Keratinocyte (primary cell): ENCODE measurements around the gene MAP3K4.

ENCODE experiments used
- CTCF ChIP-seq, 3 experiments: IDR thresholded peaks in 1 of 3; conservative IDR thresholded peaks in 1 of 3; optimal IDR thresholded peaks in 1 of 3; 2 replicates in 2 of 3; 3 replicates in 1 of 3; pipeline versions ENCODE3 to v1.5.1; 2011; ENCODE audit warnings: low read length in 3 of 3, mild to moderate bottlenecking in 3 of 3, moderate library complexity in 2 of 3, control low read depth in 1 of 3, inconsistent platforms in 1 of 3; ENCODE audit not compliant: insufficient read depth in 2 of 3; ENCODE audit errors: extremely low read depth in 1 of 3
- EZH2 ChIP-seq: IDR thresholded peaks from one replicate; pipeline ENCODE4 v1.6.1; 2012; ENCODE audit warnings: inconsistent platforms, mild to moderate bottlenecking, low read length, moderate library complexity

GRCh38 chr6:160992061-160992979 lies 751 bp downstream of the MAP3K4 start:
- TF ChIP-seq CTCF (optimal IDR thresholded peaks at IDR 0.05 in 1 of 3, IDR thresholded peaks at IDR 0.05 in 1 of 3, conservative IDR thresholded peaks at IDR 0.05 in 1 of 3; ENCODE audit: extremely low read depth in 1 of 3, insufficient read depth in 2 of 3, low read length in 3 of 3) (peak; percentile 56 to 74 (median 70)), EZH2 (no peak)
